ENCODE measurements around the gene LHPP. TPM values are rescaled to one million over a fixed set of nuclear protein-coding genes. Genes with fewer than 3 reads are reported as not detected.

LHPP gene
- total RNA-seq, 1 experiment from 2014 or later = 3.7 TPM

- peaks cover 5% of the 10 kb centered on the region for H3K36me3 Mint-ChIP-seq (ENCODE audit: insufficient read depth, unreplicated experiment)
- ChIA-PET POLR2A (no interaction called here), CTCF (interaction anchor here (0.5 kb wide), 1 partner anchor 8 kb away, joined by 3 read pairs; no protein-coding TSS in a partner anchor)
- intact Hi-C loops (cut with micrococcal nuclease) = no loop called here
- no peaks in the 10 kb centered on the region for H3K27me3 Mint-ChIP-seq (ENCODE audit: insufficient read depth, unreplicated experiment)
- no peak overlapping the region for H3K27ac Mint-ChIP-seq (ENCODE audit: low read depth, unreplicated experiment)
- no peaks in the 10 kb centered on the region for H3K9me3 Mint-ChIP-seq (ENCODE audit: unreplicated experiment)
- BruUV-seq (replicated peaks) = no TSS peak
- no peak for TF ChIP-seq CTCF (IDR thresholded peaks at IDR 0.05; ENCODE audit: unreplicated experiment)
- no peak overlapping the region for H3K4me3 Mint-ChIP-seq (ENCODE audit: unreplicated experiment)
- DNase-seq (ENCODE audit: unreplicated experiment) = no peak
- H3K4me1 Mint-ChIP-seq (ENCODE audit: insufficient read depth, unreplicated experiment) = peaks cover 8% of the 10 kb centered on the region
Observed at GRCh38 chr10:124566981-124567835, 105.6 kb downstream of the LHPP start.

GRCh38 chr10:124568339-124568738 lies 106.7 kb downstream of the LHPP start:
- BruUV-seq (replicated peaks) = no TSS peak
- no peak for DNase-seq (ENCODE audit: unreplicated experiment)
- Mint-ChIP-seq H3K9me3 (ENCODE audit: unreplicated experiment) (no peaks in the 10 kb centered on the region), H3K36me3 (ENCODE audit: insufficient read depth, unreplicated experiment) (peaks cover 5% of the 10 kb centered on the region), H3K4me3 (ENCODE audit: unreplicated experiment) (no peak overlapping the region), H3K27ac (ENCODE audit: low read depth, unreplicated experiment) (no peak overlapping the region), H3K4me1 (ENCODE audit: insufficient read depth, unreplicated experiment) (no peaks in the 10 kb centered on the region), H3K27me3 (ENCODE audit: insufficient read depth, unreplicated experiment) (no peaks in the 10 kb centered on the region)
- intact Hi-C loops (cut with micrococcal nuclease) = no loop called here
- ChIA-PET POLR2A (no interaction called here), CTCF (interaction anchor here (1.1 kb wide), 1 partner anchor 51 kb away, joined by 4 read pairs; no protein-coding TSS in a partner anchor)
- no peak for TF ChIP-seq CTCF (IDR thresholded peaks at IDR 0.05; ENCODE audit: unreplicated experiment)

GRCh38 chr10:124568848-124569622 lies 107.4 kb downstream of the LHPP start:
- ChIA-PET CTCF (interaction anchor here (1.1 kb wide), 1 partner anchor 50 kb away, joined by 4 read pairs; no protein-coding TSS in a partner anchor), POLR2A (no interaction called here)
- no peak for DNase-seq (ENCODE audit: unreplicated experiment)
- BruUV-seq (replicated peaks) = no TSS peak
- Mint-ChIP-seq H3K27me3 (ENCODE audit: insufficient read depth, unreplicated experiment) (no peaks in the 10 kb centered on the region), H3K27ac (ENCODE audit: low read depth, unreplicated experiment) (no peak overlapping the region), H3K4me1 (ENCODE audit: insufficient read depth, unreplicated experiment) (no peaks in the 10 kb centered on the region), H3K36me3 (ENCODE audit: insufficient read depth, unreplicated experiment) (peaks cover 5% of the 10 kb centered on the region), H3K9me3 (ENCODE audit: unreplicated experiment) (no peaks in the 10 kb centered on the region), H3K4me3 (ENCODE audit: unreplicated experiment) (no peak overlapping the region)
- no peak for TF ChIP-seq CTCF (IDR thresholded peaks at IDR 0.05; ENCODE audit: unreplicated experiment)
- intact Hi-C loops (cut with micrococcal nuclease) = no loop called here
